ENCODE results near the gene TBC1D17.

TBC1D17 gene

GRCh38 chr19:49895566-49896297 is 18.2 kb downstream of the TBC1D17 start:
- no peak for DNase-seq

DNA sequence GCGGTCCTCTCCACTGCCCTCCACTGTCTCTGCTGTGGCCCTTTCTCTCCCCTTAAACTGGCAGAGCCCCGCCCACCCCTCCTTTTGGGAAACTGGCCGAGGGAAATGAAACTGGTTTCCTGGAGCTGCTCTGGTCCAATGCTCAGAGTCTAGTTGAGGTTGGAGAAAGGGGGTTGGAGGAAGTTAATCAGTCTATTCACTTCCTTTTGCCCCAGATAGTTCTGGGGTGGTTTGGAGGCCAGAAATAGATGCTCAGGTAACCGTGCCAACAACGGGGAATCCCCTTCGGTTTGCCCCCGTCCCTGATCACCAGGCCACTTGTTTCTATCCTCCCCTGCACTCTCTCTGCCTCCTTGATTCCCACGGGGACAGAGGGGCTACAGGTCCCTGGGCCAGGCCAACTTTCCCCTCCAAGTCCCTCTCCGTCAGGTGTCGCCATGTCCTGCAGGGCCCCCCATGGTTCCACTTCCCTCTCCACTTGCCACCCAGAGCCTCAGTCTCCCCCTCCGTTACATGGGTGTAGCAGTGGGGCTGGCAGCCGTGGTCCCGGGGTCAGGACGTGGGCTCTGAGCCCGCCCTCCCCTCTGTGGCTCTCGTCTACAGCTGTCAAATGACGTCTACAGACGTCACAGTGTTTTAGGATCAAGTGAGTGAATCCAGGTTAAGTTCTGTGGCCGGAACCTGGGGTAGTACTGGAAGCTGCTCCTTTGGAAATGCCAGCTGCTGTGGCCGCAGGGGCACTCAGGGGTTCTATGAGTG is 19.5 kb downstream of the TBC1D17 start, which contains the start of gene IL4I1:
Gene IL4I1 (minus strand): TSS at position 25 of the 759 bp plus-strand sequence. CDS start 727 bp downstream, outside the sequence.
- peak; percentile 6 to 15 for DNase-seq

DNA sequence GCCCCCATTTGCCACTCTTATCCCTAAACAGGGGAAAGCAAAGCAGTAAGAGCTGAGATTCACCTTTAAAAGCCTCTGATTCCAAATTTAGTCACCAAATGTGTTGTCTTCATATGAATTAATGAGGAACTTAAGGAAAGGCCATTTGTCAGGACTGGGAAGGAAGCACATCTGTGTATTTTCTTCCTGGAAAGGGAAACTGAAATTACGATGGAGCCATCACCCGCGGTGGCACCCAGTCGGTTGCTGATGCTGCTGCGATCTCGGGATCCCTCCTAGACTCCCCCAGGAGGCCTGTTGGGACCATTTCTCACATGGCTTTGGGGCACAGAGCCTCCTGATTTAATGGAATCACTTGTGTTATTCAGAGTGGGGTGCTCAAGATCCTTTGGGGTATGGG is 26.6 kb downstream of the TBC1D17 start:
- no peak for DNase-seq

GRCh38 chr19:49906879-49907564 is 29.5 kb downstream of the TBC1D17 start:
- DNase-seq, result no peak

DNA sequence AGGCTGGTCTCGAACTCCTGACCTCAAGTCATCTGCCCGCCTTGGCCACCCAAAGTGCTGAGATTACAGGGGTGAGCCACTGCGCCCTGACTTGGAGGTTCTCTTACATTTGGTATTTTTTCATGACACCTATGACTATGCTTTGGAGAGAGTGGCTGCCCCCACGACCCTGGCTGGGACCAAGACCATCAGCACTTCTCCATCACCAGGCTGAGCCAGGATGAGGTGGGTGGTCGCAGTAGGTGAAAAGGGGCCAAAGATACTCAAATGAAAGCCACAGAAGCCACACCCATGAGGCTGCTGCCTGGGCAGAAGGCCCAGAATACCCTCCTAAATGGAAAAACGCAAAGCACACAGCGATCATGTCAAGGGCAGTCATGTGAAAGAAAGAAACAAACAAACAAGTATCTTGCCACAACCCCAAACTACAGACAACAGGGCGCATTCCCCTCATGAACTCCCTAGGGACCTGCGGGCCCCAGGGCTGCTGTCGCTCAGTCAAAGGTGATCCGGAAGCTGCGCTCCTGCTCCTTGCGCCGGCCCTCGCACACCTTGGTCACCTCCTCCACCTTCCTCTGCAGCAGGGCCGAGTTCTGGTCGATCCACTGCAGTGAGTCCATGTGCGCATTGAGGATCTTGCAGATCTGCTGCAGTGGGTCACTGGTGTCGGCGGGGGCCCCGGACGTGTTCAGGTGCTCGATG is 30.4 kb downstream of the TBC1D17 start:
- no peak for DNase-seq

DNA sequence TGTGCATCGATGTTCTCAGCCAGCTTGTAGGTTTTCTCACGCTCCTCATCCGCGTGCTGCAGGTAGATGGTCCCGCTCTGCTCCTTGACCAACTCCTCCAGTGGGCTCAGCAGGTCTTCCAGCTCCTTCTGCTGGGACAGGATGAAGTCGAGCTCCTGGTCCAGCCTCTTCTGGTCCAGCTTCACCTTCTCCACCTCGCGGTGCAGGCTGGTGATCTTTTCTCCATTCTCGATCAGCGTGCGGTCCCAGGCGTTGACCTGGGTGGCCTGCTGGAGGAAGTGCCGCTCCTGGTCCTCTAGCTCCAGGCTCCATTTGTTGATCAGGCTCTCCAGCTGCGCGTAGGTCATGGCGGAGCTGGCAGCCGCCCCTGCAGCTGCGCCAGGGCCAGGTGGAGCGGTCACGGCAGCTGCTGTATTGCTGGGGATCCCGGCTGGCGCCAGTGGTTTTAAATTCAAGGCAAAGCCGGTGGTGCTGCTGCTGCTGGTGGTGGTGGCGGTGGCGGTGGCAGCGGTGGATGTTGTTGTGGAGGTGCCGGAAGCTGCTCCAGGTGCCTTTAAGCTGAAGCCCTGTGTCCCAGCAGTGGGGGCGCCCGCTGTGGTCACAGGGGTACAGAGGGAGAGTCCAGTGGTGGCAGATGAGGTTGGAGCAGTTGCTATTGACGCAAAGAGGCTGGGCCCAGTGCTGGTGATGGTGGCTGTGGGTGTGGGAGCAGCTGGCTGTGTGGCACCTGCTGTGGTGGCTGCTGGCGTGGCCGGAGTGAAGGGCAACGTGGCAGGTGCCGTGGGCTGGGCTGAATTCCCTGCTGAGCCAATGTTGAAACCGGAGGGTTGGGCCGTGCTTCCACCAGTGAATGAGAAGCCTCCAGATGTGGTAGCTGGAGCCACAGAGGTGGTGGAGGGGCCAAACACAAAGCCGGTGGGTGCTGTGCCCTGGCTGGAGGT is 31.2 kb downstream of the TBC1D17 start:
- DNase-seq, result no peak

- no peak for DNase-seq
These were observed 32.7 kb downstream of the TBC1D17 start for GRCh38 chr19:49910179-49910578.

- DNase-seq, result peak; percentile 24 to 38
These were observed 34.1 kb downstream of the TBC1D17 start for GRCh38 chr19:49911381-49912145.

DNA sequence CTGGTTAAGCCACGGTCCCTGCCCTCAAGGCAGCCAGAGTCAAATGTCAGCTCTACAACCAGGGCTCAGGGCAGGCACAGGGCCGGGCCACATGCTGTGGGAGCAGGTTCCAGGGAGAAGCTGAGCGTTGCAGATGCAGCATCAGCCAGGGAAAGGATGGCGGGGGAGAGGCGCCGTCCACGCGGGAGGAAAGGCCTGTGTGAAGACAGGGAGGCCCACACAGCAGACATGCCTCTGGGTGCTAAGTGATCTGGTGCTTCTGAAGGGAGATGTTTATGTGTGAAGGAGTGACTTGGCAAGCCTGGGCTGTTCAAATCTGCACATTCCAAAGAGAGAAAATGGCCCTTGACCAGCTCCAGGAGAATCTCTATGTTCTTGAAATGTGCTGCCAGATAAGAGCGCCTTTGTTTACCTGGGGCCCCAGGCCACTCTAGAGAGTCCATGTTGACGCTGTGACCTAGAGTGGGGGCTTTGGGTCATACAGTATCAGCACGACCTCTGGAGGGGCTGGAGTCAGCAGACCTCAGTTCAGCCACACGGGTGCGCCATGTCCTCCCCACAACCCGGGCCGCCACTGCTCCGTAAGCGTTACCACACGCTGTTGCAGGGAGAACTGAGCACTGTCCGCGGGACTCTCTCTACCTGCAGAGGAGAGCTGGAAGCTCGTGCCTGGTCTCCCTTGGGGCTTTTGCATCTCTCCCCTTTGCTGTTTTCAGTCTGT is 35.6 kb downstream of the TBC1D17 start:
- no peak for DNase-seq

GRCh38 chr19:49913720-49914119 is 36.2 kb downstream of the TBC1D17 start:
- no peak for DNase-seq

DNA sequence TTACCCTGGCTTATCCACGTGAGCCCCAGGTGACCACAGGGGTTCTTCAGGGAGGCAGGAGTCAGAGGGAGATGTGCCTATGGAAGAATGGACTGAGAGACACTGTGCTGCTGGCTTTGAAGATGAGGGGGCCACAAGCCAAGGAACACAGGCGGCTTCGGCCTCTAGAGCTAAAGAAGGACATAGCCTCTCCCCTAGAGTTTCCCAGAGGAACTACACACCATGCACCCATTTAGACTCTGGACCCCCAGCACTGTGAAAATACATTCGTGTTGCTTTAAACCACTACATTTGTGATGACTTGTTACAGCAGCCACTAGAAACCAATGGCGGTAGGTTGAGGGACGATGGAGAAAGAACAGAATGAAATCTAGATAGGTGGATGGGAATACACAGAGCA is 37.8 kb downstream of the TBC1D17 start:
- DNase-seq, result no peak

- DNase-seq, result no peak
These were observed 39.6 kb downstream of the TBC1D17 start for GRCh38 chr19:49916839-49917733.

- no peak for DNase-seq
These were observed 40.6 kb downstream of the TBC1D17 start for GRCh38 chr19:49918089-49918488.

- DNase-seq, result no peak
These were observed 43.3 kb downstream of the TBC1D17 start for GRCh38 chr19:49920624-49921363.

DNA sequence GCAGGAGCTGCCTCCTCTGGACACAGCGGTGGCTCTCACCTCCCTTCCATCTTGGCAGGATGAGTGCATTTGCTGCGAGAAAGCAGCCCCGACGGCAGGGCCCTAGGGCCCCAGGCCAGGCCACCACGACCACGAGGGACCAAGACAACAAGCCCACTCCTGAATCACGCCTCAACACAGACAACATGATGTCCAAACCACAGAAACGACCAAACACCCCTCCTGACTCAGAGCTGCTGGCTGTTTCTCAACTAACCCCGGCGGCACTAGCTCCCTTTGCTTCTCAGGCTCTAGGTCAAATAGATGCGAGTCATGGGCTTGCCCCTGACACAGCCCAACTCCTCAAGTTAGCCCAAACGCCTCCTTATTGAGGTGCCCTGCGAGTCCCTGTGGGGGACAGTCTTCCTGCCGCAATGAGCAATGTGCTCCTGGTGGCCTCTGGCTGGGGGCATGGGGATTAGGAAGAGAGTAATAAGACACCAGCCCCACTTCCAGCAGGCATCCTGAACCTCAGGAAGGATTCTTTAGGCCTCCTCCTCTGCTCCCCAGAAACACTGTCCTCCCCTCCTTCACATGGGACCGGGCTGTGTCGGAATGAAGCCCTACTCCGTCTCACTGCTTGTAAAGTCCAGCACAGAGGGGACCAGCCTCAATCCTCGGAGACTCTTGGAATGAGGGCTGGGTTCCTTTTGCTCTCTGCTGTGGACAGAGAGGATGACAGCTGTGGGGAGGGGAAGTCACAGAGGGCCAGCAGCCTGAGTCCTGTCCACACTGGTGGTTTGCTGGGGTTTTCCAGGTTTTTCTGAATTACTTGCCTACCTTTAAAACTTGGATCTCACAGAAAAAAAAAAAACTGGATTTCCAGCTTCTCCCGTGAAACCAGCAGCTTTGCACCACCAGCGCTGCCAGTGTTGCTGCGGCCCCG is 44.6 kb downstream of the TBC1D17 start:
- no peak for DNase-seq

DNA sequence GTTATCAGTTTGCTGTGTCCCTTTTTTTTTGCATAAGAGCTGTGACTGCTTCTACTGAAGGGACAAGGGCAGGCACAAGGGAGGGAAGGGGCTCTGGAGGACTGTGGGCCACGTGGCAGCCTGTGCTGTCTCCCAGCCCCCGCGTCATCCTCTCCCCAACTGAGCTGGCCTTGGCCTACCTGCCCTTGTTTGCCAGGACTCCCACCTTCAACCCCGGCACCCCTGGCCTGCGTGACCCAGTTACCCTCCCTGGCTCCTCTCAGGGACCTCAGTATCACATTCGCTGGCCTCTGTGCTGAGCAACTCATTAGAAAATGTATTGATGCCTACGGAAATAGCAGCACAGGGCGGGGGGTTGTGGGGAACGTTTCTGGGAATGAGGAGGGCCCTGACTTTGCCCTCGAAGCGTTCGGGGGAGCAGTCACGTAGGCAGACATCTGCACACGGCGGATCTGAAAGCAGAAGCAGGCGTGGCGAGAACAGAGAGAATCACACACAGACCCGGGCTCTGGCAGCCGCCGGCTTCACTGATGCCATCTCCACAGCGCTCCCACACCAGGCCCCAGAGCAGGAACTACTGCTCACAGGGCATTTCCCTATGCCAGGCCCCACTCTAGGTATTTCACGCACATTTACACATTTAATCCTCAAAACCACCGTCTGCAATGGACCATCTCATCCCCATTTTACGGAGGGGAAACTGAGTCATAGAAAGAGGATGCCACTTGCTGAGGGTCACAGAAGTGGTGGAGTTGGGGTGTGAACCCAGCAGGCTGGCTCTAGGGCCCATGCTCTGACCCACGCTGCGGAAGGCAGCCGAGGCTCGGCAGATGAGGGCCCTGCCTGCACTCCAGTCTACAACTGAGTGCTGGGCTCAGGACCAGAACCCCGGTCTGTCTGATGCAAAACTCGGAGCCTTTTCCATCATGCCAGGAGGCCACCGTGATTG is 45.8 kb downstream of the TBC1D17 start:
- no peak for DNase-seq

Measured in AML-193 (cell line).